ENCODE measurements around the gene RMND5B.

DNA sequence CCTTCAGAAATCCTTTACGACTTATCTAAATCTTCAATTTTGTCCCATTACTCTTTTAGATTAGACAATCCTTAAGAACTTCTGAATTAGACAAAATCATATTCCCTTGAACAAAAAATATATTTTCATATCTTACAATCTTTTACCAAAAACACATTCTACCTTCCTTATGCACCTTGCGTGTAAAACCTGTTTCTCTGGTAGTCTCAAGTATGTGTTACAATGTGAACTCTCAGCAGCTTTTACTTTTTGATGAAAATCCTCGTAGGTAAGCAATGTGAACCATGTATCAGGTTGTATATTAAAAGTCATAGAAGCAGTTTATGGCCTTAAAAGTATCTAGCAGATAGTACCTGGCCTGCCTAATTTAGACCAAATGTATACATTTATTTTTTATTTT is 43.6 kb downstream of the RMND5B start:
- TF ChIP-seq, protein P1, sequence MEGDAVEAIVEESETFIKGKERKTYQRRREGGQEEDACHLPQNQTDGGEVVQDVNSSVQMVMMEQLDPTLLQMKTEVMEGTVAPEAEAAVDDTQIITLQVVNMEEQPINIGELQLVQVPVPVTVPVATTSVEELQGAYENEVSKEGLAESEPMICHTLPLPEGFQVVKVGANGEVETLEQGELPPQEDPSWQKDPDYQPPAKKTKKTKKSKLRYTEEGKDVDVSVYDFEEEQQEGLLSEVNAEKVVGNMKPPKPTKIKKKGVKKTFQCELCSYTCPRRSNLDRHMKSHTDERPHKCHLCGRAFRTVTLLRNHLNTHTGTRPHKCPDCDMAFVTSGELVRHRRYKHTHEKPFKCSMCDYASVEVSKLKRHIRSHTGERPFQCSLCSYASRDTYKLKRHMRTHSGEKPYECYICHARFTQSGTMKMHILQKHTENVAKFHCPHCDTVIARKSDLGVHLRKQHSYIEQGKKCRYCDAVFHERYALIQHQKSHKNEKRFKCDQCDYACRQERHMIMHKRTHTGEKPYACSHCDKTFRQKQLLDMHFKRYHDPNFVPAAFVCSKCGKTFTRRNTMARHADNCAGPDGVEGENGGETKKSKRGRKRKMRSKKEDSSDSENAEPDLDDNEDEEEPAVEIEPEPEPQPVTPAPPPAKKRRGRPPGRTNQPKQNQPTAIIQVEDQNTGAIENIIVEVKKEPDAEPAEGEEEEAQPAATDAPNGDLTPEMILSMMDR (IDR thresholded peaks at IDR 0.05; ENCODE audit: low read length) = no peak
- TF ChIP-seq EZH2phosphoT487 (IDR thresholded peaks at IDR 0.05; ENCODE audit: low read length) = no peak
